ENCODE results near the gene RARB.

The RARB gene

DNA sequence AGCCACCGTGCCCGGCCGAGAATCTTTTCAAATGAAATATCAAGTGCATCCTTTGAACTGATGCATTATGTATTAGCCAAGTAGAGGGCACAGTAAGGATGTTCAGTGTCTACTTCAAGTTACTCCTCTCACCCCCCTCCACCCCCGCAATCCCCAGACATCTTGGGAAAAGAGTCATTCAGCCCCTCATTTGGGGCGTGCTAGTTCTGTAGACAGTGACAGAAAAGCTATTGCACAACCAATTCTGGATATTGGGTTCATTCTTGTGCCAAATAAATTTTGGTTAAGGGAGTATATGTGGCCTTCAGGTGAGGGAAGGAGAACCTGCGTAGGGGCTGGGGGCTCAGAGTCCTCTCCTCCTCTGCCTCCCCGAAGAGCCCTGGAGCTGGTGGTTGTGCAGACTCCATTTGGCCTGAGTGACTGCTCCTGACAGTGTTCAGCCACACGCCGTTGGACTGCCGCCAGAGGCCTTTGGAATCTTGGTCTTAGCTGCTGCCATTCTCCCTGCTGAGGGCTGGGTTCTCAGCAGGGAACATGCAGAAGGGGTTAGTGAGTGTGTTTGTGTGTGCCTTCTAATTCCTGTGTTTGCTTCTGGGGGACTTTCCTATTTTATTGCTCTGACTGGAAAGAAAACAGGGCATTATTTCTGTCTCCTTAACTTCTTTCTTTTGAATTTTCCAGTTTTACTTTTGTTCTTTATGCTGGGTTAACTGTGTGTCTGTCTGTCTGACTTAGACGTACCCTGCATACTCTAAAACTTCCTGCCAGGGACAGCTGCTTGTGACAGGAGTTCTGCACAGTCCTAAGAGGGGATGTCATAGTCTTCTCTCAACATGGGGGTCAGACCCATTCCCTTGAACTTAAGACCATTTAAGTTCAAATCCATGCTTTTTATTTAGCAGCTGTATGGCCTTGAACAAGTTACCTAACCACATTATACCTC, 21.0 kb downstream of the RARB start:
- no peak for DNase-seq

DNA sequence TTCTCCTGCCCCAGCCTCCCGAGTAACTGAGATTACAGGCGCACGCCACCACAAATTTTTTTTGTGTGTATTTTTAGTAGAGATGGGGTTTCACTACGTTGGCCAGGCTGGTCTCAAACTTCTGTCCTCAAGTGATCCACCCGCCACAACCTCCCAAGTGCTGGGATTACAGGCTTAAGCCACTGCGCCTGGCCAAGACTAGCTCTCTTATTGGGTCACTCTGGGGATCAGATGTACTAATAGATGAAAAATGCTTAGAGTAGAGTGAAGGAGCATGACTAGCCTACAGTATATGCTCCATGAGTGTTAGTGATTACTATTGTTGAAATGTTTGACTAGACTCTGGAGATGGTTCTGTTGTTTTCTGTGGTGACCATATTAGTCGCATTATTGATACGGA, 21.8 kb downstream of the RARB start:
- no peak for DNase-seq

DNA sequence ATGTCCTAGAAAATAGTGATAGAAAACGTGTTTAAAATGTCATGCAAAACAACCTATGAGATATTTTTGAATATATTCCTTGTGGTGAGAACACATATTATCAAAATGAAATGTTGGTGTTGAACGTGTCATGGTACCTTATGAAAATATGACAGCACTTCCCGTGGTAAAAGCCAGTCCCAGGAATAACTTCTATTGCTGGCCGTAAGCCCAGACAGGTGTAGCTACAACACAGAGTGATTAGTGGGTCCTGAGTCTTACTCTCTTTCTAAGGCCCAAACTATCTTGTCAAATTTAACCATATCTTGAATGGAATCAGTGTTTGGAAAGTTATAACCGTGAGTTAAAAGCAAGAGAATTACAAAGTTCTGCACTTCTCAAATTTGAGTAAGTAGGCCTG, 24.1 kb downstream of the RARB start:
- DNase-seq: no peak

DNA sequence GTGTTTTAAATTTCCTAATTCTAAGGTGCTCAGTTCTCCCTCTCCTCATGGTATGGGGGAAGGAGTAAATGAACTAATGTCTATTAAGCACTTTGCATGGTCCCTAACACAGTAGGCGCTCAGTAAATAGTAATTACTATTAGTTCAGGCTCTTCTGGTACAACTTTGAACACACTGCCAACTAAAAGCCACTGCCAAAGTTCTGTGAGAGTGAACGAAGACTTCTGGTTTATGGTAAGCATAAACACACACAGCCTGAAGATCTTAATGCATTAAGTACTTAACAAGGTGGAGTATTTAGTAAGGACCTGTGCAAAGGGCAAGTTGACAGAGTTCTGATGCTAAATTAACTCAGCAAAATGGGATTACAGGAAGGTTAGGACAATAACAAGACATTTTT, 24.7 kb downstream of the RARB start:
- no peak for DNase-seq

DNA sequence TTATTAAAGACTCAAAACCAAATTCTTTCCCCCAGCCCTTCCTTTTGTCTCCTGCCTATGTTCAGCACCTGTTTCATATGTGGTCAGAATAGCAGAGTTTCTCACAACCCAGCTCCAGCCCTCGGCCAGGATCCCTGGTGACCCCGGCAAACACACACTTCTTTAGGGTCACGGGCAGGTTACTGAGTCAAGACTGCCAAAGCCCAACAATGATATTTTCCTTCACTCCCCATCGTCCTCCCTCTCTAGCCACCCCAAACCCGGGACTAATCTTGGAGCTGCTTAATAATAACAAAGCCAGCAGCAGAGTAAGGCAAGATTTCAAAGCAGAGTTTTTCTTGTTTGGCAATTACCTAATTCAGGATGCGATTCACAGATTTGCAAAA, 25.5 kb downstream of the RARB start:
- no peak for DNase-seq

DNA sequence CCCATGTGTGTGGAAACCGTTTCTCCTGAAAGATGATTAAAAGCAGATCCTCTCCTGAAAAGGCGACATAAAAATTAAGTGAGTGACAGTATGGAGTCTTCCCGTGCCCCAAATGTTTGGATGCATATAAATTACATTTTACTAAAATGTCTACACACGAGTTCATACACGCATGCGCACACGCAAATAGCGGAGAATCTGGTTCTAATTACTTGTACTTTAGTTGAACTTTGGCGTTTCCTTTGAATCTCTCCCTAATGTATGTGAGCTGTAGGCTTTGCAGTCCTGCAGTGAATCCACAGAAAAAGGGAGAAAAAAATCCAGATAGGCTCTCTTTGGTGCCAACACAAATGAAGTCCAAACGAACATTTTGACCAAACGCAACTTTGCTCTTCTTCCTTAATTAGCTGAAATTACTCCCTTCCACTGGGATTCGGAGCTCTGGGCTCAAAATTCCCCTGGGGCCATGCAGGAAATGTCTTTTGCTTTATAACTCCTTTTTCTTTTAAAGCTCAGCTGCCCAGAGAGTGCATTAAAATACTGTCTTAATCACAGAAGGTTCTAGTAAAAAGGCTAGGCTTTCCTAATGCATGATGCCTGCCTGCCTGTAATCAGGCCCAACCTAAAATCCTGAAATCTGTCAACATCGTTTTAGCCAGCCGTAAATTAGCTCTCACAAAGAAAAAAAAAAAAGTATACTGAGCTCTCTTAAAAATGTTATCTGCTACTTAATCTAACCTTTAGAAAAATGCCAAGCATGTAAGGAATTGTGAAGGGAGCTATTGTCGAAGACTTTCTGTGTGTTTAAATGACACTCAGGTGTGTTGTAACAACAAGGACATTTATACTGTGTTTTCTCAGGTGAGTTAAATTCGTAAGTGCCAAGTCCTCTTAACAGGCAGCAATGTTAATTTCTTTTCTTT, 26.2 kb downstream of the RARB start:
- no peak for DNase-seq

DNA sequence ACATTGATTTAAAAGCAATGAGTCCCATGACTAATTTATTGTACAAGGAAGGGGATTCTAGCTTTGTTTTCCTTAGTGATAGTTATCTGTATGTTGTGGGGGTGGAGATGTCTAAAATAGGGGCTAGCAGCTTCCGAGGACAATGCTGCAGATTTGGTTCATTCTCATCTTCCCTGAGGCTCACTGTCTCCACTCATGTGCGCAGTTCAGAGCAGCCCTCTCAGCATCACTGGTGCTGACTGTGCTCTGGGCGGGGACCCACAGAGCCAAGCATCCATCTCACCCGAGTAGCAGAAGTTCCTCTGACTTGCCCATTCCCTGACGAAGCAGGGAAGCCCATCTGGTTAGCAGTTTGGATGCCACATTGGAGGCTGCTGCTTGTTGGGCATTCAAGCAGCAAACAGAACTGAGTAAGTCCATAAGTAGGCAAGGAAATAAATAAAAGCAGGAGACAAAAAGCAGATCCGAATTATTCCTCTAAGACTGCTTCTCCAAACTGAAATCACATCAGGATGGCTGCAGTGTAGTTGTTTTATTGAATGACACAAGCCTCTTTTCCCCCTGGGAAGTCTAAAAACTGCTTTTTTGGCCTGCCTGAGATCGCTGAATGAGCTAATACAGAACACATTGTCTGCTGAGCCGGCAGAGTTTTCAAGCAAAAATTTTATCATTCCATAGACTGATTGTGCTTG, 27.5 kb downstream of the RARB start:
- DNase-seq: no peak

DNA sequence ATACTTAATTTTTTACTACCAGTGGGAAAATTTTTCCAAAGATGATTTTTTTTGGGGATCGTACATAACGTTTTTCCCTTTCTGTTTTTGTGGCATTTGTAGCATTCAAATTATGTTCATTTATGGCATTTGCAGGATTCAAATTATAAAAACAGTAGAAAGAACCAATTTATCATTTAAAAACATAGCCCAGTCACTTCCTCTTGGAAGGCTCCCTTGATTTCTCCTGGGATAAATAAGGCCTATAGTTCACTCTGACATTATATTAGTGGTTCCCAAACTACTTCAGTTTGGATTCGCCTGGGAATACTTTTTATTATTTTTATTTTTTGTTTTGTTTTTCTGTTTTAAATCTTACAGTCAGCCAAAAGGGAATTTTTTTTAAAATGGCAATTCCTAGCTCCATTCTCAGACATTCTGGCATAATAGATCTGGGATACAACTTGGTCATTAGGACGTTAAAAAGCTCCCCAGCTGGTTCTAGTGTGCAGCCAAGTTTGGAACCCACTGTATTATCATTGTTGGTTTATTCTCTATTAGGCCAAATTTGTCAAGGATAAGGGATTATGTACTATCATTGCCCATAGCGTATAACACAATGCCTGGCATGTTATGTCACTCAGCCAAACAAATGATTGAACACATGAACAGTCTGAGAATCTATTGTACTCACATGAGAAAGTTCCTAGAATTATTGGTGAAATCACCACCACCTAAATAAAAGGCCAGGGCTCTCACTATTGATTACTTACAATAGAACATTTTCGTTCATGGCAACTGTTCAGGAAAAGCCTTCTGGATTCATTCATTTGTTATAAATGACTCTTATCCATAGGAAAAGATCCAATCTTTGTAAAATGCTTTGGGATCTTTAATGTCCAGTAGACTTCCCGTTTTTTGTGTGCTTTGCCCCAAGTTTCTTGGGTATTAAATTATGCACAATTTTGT, 28.9 kb downstream of the RARB start:
- no peak for DNase-seq

DNA sequence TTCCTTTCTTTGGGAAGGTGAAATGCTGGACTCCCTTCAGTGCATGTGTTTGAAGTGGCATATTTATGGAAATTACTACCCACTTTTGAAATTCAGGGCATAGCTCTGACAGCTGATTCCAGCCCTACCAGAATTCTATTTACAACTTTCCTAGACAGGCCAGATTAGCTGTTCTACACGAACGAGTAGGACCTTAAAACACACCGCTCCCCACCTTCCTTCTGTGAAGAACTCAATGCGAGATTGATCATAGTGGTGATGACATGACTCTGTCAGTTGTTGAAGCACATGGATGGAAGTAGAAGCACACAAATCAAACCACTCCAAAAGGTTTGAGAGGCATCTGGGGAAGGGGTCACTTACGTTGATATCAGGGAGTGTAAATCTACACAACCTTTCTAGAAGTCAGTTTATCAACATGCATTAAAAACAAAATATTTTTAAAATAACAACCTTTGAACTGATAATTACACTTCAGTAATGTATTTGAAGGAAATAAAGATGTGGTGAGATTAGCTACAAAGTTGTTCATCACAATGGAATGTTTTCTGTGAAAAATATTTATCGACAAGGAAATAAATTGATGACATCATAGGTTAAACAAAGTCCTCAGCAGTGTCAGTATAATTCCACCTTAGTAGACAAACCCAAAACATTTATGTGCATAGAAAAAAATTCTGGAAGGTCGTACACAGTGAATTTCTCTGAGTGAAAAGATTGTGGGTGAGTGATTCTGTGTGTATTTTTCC, 29.8 kb downstream of the RARB start:
- DNase-seq: no peak

DNA sequence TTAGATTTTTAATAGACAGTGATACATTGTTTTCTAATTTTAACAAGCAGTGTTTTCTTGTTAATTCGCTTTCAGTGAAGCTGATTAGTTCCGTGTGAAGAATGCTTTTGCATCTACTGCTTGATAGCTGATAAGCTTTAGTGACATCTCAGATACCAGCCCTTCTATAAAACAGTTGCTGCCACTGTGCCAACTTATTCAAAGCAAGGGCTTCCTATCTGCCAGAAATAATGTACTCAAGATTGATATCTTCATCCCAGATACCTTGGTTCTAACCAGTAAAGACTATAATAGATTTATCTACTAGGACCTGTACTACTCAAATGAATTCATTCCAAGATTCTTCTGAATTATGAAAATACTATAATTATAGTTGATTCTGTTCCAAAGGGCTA, 30.4 kb downstream of the RARB start:
- DNase-seq: no peak

DNA sequence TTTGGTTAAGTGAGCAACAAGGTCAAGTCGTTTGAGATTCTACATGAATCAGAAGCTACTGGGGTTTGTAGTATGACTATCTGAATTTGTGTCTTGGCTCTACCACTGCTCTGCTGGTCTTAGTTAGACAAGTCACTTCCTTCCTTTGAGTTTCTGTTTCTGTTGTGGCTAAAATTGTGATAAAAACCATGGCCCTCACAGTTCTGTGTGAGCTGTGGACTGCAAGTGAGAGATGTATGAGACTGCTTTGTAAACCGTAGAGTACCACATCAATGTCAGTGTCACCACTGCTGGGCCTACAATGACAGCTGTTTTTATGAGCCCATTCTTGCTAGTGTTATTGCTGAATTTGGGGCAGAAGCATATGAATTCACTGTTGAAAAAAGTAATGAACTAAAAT, 32.7 kb downstream of the RARB start:
- no peak for DNase-seq

DNA sequence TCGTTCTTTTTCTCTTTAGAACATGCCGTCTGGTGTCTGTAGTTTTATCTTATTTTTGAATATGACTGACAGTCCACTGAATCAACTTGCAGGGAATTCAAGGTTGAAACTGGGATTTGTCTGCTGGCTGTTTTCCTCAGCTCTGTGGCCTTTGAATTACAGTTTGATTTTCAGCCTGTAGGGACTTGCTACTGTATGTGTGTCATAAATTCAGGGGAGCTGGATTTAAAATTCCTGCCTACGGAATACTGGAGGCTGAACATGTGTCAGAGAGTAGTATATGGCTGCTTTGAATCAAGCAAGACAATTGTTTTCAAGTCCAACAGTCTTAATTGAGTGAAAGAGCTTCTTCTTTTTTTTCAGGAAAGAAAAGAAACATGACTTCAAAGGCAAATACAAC, 33.9 kb downstream of the RARB start:
- no peak for DNase-seq

DNA sequence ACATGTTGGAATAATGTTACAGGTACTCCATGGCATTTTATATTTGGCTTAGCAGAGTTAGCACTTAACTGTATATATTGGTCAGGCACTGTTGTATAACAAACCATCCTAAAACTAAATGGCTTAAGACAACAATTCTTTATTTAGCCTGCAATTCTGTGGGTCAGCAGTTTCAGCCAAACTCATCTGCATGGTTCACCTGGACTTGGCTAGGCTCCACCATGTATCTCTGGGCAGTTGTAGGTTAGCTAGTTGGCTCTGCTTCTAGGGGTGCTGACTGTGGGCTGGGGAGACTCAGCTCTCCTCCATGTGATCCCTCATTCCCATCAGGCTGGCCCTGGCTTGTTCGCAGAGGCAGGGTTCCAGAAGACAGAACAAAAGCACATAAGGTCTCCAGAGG, 34.4 kb downstream of the RARB start:
- no peak for DNase-seq

DNA sequence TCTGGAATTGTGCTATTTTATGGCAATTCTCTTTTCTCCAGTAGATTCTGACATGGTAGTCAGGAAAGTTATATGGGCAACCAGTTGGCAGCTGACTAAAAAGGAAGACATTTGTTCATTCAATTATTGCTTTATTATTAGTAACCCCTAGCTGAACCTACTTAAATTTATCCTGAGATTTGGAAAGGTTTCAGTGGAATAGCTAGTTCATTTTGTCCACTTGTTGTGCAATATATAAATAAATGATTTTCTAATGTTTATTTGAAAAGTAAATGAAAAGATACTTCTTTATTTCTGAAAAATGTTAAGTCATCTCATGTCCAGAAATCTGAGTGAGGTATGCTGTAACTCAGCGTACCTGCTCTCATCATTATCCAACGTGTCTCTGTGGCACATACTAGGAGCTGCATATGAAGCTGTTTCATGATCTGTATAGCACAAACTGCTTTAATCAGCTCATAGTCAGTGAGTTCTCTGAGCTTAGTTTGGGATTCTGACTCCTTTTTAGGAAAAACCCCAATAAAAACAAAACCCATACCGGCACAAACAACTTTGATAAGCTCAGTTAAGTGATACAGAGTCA, 35.9 kb downstream of the RARB start:
- DNase-seq: no peak

DNA sequence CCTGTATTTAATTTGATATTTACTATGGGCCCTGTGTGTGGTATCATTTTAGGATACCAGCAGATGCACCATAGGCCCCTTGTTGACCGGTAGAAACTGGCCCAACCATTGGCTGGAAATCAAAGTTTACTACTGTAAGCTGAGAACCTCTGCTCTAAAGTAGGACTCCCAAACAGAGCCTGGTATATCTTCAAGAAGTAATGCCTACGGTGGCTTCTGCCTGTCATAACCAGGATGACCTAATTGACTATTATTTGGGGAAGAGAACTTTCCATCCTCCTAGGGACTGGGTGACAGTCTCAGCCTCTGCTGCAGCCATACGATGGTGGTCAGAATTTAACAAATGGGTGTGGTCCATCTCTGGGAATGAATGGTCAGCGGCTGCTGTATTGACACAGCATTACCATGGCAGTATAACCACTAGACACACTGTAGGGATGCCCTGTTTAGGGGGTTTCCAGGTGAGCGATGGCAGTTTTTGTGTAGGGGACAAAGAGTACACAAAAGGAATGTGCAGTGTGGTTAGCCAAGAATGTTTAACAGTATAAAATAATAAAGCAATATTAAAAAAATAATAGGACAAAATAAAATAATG, 37.3 kb downstream of the RARB start:
- DNase-seq: no peak

DNA sequence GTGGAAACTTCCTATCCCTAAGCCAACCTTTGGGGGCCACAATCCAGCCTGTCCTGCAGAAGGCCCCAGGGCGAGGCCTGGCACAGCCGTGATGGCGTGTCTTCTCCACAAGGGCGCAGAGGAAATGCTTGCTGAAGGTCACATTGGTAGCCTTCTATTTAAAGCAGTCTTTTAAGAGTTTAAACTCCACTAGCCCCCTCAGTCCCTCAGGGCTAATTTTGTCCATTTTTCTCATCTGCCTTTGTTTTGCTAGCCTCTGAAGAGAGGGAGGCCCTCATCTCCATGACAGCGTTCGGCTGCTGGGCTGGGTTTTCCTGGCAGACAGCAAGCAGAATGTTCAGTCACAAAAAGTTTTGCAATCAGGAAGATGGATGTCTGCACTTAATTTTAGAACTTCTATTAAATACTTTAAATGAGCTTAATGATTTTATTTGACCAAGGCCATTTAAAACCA, 40.8 kb downstream of the RARB start:
- no peak for DNase-seq

DNA sequence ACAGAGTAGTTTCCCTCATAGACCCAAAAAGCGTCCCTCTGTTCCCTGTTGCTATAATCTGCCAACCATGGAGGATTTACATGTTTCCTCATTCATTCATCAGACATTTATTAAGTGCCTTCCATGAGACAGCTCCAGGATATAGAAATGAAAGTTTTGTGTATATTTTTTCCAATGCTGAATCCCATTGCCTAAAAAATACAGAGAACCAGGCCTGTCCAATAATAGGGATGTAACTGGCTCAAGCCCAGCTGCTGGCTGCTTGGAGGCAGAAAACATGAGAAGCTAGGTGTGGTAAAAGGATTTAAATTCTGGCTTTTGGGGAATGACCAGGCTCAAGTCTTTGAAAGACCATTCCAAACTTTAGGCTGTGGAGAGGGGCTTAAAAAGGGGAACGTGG, 41.5 kb downstream of the RARB start:
- DNase-seq: no peak

DNA sequence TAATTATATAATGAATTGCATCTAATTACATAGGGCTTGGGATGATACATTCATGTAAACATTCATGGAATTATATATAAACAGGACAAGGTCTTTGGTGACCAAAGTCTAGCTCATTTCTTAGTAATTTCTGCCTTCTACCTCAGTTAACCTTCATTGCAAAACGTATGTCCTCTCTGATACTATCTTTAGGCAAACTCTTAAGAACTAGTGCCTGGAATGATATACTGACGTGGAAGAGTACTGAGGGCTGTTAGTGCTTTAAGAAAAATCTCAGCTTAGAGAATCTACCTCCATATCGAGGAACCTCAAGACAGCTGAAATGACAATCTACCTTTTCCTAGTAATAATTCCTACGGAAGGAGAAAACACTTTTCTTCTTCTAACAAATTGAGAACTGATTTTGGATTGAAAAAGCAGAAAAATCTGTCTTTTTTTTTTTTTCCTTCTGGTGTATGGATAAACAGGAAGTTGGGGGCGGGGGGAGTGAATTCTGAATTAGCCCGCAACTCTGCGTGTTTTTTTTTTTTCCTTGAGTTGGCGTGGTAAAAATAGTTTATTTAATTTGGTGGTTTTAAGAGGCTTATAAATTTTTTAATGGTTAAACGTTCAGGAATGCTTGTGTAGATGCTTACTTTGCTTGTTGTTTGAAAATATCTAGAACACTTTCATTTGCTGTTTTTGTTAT, 43.2 kb downstream of the RARB start:
- DNase-seq: no peak

DNA sequence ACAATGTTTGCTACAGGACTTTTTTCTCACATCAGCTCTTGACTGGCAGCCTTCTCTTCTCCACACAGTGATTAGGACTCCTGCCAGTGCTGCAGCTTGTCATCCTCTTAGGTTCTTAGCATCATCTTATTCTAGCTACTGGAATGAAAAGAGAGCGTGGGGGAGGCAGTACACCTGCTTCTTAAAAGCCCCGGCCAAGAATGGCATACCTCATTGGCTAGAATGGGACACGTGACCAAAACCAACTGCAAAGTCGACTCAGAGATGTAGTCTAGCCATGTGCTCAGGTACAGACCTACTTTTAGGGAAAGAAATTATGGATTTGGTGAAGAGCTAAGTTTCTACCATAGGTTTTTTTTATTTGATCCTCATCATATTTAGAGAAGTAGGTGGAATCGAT, 44.1 kb downstream of the RARB start:
- no peak for DNase-seq

DNA sequence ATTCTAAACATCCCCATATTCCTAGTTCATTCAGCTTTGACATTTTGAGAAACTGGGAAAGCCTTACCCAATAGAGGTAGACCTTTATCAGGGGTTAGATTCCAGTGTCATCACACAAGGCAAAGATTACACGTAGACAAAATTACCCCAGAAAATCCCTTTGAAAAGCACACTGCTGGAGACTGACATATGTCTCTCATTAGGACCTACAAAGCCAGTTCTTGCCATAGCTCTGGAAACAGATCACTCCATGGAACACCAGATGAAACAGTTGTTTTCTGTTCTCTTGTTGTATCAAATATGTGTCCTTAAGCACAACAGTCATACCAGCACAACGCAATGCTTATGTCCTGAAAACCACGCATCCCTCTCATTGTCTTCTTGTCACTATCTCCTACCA, 44.7 kb downstream of the RARB start:
- DNase-seq: no peak

All from NCI-H2107 (cell line).